ENCODE results near the gene RACK1. TPM values are rescaled to one million over a fixed set of nuclear protein-coding genes. Genes with fewer than 3 reads are reported as not detected.

RACK1 gene
- total and polyA plus RNA-seq, 2 of the 13 experiments (the other 11 are each of a cell fraction or from before 2014, with no cell fraction given): 2,514 to 6,141 TPM

- no peaks in the 10 kb centered on the region for H3K9me3 ChIP-seq (ENCODE audit: low read length)
- CTCF ChIA-PET (ENCODE audit: low intra/inter-chr PET ratio, low total read pairs): no interaction called here
- in situ Hi-C loops (cut with HindIII; ENCODE audit: extremely low pct_ligation_motif_present, low pct_unique_long_range_greater_than_20kb) (no loop called here), intact Hi-C loops (cut with micrococcal nuclease; ENCODE audit: unreplicated experiment) (no loop called here)
- H3K4me2 ChIP-seq (ENCODE audit: low read depth, low read length): peak overlapping the region; percentile 18
- WGBS (ENCODE audit: low lambda C conversion rate): 54% methylated on average over 10 of the region's 21 CpGs
- no peak overlapping the region for H3K9ac ChIP-seq (ENCODE audit: insufficient read depth, low read depth, low read length)
- H3K79me2 ChIP-seq (ENCODE audit: insufficient read depth, low read length): no peaks in the 10 kb centered on the region
- H2AFZ ChIP-seq (ENCODE audit: low read length): no peak overlapping the region
- no peak for FAIRE-seq
- DNase-seq (ENCODE audit: low spot score): no peak
- H3K4me1 ChIP-seq (ENCODE audit: insufficient read depth, low read length): peaks cover 28% of the 10 kb centered on the region
- no peak for ATAC-seq
- POLR2A ChIA-PET: interaction anchor here (7.2 kb wide), 1 partner anchor 10 kb away, joined by 104 read pairs; the partner anchor contains the start of gene TRIM7
- no peak overlapping the region; a peak in 1 of 6 replicates for H3K4me3 ChIP-seq (replicated peaks in 1 of 3; ENCODE audit: insufficient read depth in 1 of 3, low read depth in 2 of 3, low read length in 3 of 3)
- no peaks in the 10 kb centered on the region for H3K36me3 ChIP-seq (replicated peaks in 1 of 2; ENCODE audit: control insufficient read depth in 1 of 2, insufficient read depth in 2 of 2, low read length in 2 of 2)
- BruUV-seq (replicated peaks): no TSS peak
- H3K27me3 ChIP-seq (ENCODE audit: control insufficient read depth in 1 of 2, insufficient read depth in 2 of 2, low read length in 2 of 2): peaks cover 3 to 25% of the 10 kb centered on the region in 2 experiments
- H3K27ac ChIP-seq (ENCODE audit: extremely low read length, insufficient read depth, low read length): no peak overlapping the region
- no peaks in the 10 kb centered on the region for H4K20me1 ChIP-seq (ENCODE audit: insufficient read depth, low read length)
- TF ChIP-seq ZNF263 (CRISPR knock-in tag; IDR thresholded peaks at IDR 0.05) (peak; percentile 91), EZH2 (conservative IDR thresholded peaks at IDR 0.05; ENCODE audit: low read depth, low read length) (no peak), ZSCAN5A (CRISPR knock-in tag; IDR thresholded peaks at IDR 0.05; ENCODE audit: borderline replicate concordance) (no peak), HOXA3 (CRISPR knock-in tag; IDR thresholded peaks at IDR 0.05) (peak; percentile 33; the same call in 1 of the 2 replicates), ZNF687 (CRISPR knock-in tag; IDR thresholded peaks at IDR 0.05) (peak; percentile 45), ZNF10 (CRISPR knock-in tag; IDR thresholded peaks at IDR 0.05; ENCODE audit: borderline replicate concordance, low read depth) (no peak), ZBTB44 (CRISPR knock-in tag; IDR thresholded peaks at IDR 0.05) (no peak), ZNF777 (CRISPR knock-in tag; IDR thresholded peaks at IDR 0.05) (peak; percentile 42; the same call in 1 of the 2 replicates), TFAP4 (IDR thresholded peaks at IDR 0.05; ENCODE audit: borderline replicate concordance, low read depth) (peak; percentile 68; the same call in 1 of the 2 replicates), SPEN (CRISPR knock-in tag; IDR thresholded peaks at IDR 0.05; ENCODE audit: low read depth) (0 out of 2 replicates have a peak, but pooled peaks have one; percentile 30), YY1 (IDR thresholded peaks at IDR 0.05; ENCODE audit: insufficient read depth, insufficient replicate concordance, low read depth, low read length) (peak; percentile 39), ISX (CRISPR knock-in tag; conservative IDR thresholded peaks at IDR 0.05) (no peak), ZBTB3 (CRISPR knock-in tag; IDR thresholded peaks at IDR 0.05; ENCODE audit: borderline replicate concordance, low read depth) (no peak), ATF7-NPFF (CRISPR knock-in tag; IDR thresholded peaks at IDR 0.05; ENCODE audit: low read depth) (no peak), AKAP8 (CRISPR knock-in tag; IDR thresholded peaks at IDR 0.05) (0 out of 2 replicates have a peak, but pooled peaks have one; percentile 19)
Measured at GRCh38 chr5:181194489-181195248, 49.0 kb downstream of the RACK1 start.

Data from HepG2 (cell line).